Erythroblast (primary cell): ENCODE results near the gene FSCN2.
A peak's percentile ranks its signal among the peaks of the same experiment; 100 is the strongest.

Experiments
- DNase-seq, 2 experiments: peaks; one replicate each; lab custom pipeline; 2025; lab: John Stamatoyannopoulos, UW
- GATA1 ChIP-seq: IDR thresholded peaks from 2 replicates; pipeline ENCODE4 v1.6.1; 2011; ENCODE audit warnings: low read depth, mild to moderate bottlenecking, control low read depth, low read length, moderate library complexity
- POLR2A ChIP-seq: IDR thresholded peaks from 2 replicates; pipeline ENCODE4 v1.6.1; 2011; ENCODE audit warnings: mild to moderate bottlenecking, low read length

The FSCN2 gene

DNA sequence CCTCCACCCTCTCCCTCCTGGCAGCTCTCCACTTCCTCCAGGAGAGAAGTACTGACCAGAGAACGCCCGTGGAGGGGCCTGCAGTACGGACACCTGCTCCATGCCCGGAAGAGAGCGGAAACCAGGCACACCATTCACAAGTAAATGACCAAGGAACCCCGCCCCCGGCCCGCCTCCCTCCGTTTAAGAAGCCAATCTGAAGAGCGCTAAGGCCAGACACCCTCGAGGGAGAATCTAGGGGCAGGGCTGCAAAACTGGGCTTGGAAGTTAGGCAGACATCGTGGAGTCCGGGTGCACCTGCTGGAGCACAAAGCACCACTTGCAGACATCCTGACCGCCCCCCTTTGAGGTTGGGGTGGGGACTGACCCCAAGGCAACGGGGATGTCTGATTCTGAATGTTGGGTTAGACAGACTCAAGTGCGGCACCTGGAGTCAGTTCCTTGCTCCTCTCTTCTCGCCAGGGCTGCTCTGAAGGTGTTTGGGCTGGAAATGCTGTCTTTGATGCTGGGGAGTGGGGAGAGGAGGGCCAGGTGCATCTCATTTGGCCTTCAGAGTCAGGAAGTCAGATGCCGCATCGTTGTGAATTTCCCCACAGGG lies 24.9 kb downstream of the FSCN2 start:
- no peak for TF ChIP-seq GATA1
- no peak for TF ChIP-seq POLR2A
- peak; percentile 81 to 85 for DNase-seq

DNA sequence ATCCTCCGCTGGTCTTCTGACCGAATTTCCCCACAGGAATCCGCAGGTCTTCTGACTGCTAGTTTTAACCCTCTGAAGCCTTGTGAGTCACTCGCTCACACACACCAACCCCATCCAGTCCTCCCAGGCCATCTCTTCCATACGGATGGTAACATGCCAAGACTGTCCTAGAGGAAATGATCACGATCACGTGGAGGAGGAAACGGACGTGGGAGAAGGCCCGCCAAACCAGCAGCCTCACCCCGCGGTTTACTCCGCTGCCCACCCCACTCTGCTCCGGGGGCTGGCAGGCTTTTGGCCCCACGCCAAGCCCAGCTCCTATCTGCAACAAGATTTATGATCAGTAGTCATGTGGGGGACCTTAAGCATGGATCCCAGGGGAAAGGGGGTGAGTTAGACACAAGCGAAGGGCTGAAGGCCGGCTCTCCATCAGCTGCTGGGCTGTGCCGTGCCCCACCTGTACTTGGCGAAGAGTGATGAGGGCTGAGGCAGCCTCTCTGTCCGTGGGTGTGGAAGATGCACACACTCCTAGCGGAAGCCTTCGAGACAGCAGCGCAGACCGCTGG lies 25.5 kb downstream of the FSCN2 start:
- peak; percentile 46 to 57 for DNase-seq
- TF ChIP-seq POLR2A (no peak), GATA1 (no peak)

DNA sequence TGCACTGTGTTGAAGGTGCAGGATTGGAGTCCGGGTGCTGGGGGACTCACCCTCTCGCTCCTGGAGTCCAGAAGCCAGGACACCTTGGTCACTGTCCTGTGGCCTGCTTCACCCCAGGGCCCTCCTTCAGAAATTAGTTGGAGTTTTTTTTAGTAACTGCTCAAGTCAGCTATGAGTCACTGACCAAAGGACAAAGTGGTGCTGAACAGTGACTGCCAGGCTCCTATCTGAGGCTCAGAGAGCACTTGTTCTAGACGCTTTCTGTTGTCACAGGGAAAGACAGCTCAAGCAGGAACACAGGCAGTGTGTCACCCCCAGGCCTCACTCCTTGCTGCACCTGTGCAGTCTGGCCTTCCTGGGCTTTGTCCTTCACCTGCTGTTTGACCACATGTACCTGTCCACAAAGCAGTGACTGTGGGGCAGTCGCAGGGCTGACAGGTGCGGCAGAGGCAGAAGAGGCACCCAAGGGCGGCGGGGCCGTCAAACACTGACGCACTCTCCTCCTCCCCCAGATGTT lies 28.1 kb downstream of the FSCN2 start:
- no peak for DNase-seq
- TF ChIP-seq GATA1 (no peak), POLR2A (no peak)

DNA sequence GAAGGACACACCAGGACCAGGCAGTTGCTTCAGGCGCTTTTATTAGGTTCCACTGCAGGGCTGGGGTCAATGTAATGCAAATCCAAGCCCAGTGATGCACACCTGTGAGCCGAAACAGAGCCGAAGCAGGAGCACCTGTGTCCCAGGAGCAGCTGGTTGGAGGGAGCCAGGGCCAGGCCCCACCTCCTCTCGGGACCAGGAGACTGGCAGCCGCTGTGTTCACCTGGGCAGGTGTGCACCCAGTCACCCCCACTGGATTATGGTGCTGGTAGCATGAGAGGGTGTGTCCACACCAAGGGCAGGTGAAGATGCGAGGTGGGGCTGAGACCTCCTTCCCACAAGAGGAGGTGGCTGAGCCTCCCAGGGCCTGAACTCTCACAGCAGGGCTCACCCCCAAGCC lies 28.7 kb downstream of the FSCN2 start:
- DNase-seq, result no peak
- TF ChIP-seq POLR2A, result no peak
- TF ChIP-seq GATA1, result no peak

DNA sequence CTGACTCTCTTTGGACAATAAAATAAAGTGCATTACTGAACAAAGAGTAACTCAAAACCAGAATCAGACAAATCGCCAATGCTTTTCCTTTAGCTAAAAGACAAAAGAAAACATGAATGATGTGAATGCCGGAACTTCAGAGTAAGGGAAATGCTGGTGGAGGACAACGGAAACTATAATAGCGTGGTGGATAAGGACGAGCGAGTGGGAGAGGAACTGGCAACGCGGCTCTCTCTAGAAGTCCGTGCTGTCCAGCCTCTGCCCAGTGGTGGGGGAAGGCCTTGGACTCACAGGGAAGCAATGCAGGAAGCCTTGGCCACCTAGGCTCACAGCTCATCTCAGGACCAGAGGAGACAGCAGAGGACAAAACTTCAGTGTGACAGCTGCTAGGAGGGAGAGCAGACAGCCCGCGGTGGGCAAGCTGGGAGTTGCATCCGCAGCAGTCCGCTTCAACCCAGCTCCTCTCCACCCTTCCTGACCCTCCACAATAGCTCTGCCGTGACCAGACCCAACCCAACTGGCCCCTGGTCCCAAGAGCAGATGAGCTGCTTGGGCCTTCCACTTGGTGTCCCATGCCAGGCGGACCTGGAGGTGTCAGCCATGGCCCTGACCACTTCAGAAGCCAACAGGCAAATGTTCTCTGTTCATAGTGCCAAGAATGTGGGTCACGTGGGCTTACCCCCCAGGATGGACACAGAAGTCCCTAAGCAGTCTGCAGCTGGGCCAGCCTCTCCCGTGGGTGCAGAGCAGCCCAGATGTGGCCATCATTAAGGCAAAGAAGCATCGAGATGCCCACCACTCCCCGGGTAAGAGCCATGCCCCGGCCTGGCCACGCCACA lies 29.3 kb downstream of the FSCN2 start:
- DNase-seq, result no peak
- no peak for TF ChIP-seq GATA1
- TF ChIP-seq POLR2A, result no peak

DNA sequence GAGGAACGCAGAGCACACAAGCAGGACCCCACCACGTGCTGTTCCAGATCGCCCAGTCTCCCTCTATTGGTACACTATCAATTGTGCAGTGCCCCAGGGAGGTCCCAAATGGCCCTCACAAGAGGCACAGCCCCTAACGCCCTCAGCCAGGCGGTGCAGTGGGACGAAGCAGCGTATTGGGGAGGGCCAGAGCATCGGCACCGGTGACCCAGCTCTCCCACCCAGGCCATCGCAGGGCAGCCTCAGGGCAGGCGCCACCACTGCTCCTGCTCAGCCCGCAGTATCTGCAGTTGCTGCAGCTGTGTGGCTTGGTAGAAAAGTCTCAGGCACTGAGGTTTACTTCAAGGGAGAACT lies 29.9 kb downstream of the FSCN2 start:
- DNase-seq, result no peak
- no peak for TF ChIP-seq POLR2A
- TF ChIP-seq GATA1, result no peak

DNA sequence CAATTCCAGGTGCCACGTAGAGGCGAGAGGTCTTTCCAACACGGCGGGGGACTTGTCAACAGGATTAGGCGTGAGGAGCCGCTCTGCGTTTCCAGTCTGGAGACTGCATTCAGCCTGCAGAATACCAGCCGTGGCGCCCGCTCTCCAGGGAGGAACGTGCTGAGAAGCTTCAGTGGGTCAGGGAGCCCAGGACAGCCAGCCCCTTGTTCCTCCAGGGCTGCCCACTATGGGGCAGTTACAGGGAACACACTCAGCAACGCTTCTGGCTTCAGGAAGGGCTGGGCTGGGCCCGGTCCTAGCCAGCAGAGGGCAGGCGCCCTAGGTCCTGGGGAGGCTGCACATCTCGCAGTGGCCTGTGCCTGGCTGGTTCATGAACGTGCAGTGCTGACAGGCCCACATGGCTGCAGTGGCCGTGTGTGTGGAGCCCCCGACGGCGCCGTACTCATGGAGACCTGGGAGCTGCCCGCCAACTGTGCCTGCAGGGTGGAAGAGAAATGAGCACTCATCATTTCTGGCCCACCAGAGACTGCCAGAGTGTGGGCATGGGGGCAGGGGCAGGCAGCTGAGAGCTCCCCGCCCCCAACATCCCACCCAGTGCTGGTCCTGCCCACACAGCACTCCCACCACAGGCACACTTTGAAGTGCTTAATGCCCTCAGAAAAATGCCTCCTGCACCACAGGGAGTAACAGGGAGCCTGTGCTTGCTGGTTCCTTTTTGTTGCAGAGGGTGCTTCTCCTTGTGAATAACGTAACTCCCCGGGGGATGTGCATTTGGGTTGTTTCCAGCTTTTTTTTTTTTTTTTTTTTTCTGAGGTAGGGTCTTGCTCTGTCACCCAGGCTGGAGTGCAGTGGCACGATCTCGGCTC lies 31.0 kb downstream of the FSCN2 start:
- DNase-seq, result no peak
- no peak for TF ChIP-seq POLR2A
- no peak for TF ChIP-seq GATA1

DNA sequence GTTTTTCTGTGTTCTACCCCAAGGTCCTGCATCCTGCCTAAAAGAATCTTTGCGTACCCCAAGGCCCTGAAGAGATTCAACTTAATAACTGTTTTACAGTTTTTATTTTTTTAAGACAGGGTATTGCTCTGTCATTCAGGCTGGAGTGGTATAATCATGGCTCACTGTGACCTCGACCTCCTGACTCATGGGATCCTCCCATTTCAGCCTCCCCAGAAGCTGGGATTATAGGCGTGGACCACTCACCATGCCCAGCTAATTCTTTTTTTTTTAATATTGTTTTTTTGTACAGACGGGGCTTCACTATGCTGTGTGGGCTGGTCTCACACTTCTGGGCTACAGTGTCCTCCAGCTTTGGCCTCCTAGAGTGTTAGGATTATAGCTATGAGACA lies 33.3 kb downstream of the FSCN2 start:
- TF ChIP-seq POLR2A, result no peak
- no peak for TF ChIP-seq GATA1
- peak in 1 of 2 experiments; percentile 52 for DNase-seq

DNA sequence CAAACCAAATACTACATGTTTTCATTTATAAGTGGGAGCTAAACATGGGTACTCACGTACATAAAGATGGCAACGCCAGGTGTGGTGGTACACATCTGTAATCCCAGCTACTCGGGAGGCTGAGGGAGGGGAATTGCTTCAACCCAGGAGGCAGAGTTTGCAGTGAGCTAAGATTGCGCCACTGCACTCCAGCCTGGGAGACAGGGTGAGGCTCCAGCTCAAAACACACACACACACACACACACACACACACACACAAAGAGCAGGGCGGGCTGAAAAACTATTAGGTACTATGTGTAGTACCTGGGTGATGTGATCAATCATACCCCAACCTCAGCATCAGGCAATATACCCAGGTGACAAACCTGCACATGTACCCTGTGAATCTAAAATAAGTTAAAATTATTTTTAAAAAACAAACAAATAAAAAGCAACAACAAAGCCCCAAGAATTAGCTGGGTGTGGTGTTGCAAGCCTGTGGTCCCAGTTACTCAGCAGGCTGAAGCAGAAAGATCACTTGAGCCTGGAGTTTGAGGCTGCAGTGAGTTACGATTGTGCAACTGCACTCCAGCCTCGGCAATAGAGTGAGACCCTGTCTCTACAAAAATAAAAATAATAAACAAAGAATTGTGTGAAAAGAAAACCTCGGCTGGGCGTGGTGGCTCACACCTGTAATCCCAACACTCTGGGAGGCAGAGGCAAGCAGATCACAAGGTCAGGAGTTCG lies 35.8 kb downstream of the FSCN2 start:
- no peak for TF ChIP-seq POLR2A
- no peak for TF ChIP-seq GATA1
- no peak for DNase-seq

DNA sequence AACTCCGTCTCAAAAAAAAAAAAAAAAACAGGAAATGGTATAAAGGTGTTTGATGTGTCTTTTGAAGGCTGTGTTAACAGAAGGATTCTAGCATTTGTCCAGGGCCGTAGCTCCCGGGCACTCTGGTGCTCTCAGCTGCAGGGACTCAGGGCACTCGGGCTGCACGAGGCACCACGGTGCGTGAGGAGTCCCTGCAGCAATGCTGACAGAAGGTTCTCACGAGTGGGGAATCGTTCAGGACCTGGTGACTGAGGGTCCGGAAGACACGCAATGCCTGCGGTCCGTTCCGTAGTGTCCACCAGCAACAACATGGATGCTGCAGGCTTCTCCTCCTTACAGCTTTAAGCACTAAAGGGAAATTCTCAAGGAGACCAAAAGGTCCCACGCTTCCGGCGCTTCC lies 36.6 kb downstream of the FSCN2 start:
- TF ChIP-seq POLR2A (no peak), GATA1 (no peak)
- DNase-seq, result no peak

DNA sequence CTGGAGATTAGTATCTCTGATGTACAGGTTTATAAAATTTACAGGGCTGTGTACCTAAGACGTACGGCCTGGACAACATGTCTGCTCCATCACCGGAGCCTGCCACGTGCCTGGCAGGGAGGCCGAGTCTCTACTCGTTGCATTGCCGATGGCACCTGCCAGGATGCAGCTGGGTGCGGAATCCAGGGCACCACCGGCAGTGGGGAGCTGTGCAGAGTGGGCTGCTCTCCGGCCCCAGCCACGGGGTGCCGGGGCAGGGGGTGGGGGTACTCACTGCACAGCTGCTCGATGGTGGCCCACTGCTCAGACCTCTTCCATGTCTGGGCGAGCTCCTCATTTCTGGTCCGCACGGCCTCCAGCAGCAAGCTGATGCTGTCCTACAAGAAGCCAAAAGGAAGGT lies 37.1 kb downstream of the FSCN2 start:
- no peak for DNase-seq
- TF ChIP-seq GATA1 (no peak), POLR2A (no peak)

DNA sequence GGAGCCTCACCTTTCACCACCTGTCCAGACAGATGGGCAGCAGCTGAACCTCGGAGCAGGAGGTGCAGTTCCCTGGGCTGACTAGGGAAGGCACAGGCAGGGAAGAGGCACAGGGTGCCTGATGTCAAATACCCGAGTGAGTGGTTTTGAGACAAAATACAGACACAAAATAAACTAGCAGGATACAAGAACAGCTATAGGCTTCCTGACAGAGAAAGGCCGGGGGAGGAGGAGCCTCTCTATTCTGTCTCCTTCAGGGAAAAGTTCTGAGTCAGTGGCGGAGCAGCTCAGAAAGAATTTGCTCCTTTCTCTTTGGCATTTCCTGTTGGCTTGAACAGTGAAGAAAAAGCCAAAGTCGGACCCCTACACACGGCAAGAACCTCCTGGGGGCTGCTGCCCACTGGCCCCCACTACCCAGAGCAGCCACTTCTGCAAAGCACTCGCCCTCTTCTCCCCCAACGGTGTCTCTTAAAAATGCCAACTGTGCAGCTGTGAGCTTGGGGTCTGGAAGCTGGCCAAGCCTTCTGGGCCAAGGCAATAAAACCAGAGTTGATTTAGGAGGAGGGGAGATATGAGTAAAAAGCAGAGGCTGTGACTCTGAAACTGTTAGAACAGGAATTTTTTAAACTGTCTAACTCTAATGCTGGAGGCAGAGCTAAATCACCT lies 38.4 kb downstream of the FSCN2 start:
- TF ChIP-seq POLR2A (no peak), GATA1 (no peak)
- no peak for DNase-seq

DNA sequence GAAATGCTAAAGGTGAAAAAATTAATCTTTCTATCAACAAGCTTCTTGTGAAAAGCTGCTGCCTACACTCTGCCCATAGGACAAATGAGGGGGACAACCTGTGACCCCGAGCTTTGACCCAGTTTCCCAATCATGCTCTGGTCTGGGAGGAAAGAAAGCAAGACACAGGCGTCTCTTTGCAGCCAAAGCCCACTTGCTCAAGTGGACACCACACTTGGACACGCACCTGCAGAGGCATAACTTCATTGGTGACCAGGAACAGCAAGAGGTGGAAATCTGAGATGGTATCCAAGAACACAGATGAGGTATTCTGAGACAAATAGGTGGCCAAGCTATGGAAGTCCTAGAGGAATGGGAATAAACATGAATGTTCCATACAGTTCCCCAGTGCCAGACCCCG lies 39.0 kb downstream of the FSCN2 start:
- no peak for DNase-seq
- TF ChIP-seq POLR2A, result no peak
- TF ChIP-seq GATA1, result no peak
